ACC112 (cell line): ENCODE data around the gene NPL.
A peak's percentile ranks its signal among the peaks of the same experiment; 100 is the strongest.

Experiments
- H2AFZ ChIP-seq: fragments of 200-600 bp; sonication (generic); one replicate; pipeline ENCODE4 v1.6.0; 2017; ENCODE audit warnings: antibody characterized with exemption, low read length; ENCODE audit not compliant: unreplicated experiment
- H3K27ac ChIP-seq: fragments of 200-600 bp; sonication (generic); 2 replicates; pipeline ENCODE4 v1.5.1; 2014; ENCODE audit warnings: low read depth, mild to moderate bottlenecking, antibody characterized with exemption, low read length, moderate library complexity
- H3K27me3 ChIP-seq: fragments of 200-600 bp; sonication (generic); 2 replicates; pipeline ENCODE4 v1.6.1; 2014; ENCODE audit warnings: mild to moderate bottlenecking, antibody characterized with exemption, low read length, moderate library complexity, mixed read lengths; ENCODE audit not compliant: insufficient read depth
- H3K36me3 ChIP-seq: fragments of 200-600 bp; sonication (generic); 2 replicates; pipeline ENCODE4 v1.6.1; 2016; ENCODE audit warnings: mild to moderate bottlenecking, antibody characterized with exemption, low read length, moderate library complexity, mixed read lengths; ENCODE audit not compliant: insufficient read depth
- H3K4me1 ChIP-seq: fragments of 200-600 bp; sonication (generic); one replicate; pipeline ENCODE4 v1.6.1; 2016; ENCODE audit warnings: low read length, mixed read lengths; ENCODE audit not compliant: insufficient read depth, unreplicated experiment, control insufficient read depth
- H3K4me3 ChIP-seq: fragments of 200-600 bp; sonication (generic); 2 replicates; pipeline ENCODE4 v1.5.1; 2014; ENCODE audit warnings: mild to moderate bottlenecking, low read depth, low read length
- H3K79me2 ChIP-seq: fragments of 200-600 bp; sonication (generic); one replicate; pipeline ENCODE4 v1.6.0; 2016; ENCODE audit warnings: low read length; ENCODE audit not compliant: control insufficient read depth, unreplicated experiment, insufficient read depth

Gene NPL, protein sequence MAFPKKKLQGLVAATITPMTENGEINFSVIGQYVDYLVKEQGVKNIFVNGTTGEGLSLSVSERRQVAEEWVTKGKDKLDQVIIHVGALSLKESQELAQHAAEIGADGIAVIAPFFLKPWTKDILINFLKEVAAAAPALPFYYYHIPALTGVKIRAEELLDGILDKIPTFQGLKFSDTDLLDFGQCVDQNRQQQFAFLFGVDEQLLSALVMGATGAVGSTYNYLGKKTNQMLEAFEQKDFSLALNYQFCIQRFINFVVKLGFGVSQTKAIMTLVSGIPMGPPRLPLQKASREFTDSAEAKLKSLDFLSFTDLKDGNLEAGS

DNA sequence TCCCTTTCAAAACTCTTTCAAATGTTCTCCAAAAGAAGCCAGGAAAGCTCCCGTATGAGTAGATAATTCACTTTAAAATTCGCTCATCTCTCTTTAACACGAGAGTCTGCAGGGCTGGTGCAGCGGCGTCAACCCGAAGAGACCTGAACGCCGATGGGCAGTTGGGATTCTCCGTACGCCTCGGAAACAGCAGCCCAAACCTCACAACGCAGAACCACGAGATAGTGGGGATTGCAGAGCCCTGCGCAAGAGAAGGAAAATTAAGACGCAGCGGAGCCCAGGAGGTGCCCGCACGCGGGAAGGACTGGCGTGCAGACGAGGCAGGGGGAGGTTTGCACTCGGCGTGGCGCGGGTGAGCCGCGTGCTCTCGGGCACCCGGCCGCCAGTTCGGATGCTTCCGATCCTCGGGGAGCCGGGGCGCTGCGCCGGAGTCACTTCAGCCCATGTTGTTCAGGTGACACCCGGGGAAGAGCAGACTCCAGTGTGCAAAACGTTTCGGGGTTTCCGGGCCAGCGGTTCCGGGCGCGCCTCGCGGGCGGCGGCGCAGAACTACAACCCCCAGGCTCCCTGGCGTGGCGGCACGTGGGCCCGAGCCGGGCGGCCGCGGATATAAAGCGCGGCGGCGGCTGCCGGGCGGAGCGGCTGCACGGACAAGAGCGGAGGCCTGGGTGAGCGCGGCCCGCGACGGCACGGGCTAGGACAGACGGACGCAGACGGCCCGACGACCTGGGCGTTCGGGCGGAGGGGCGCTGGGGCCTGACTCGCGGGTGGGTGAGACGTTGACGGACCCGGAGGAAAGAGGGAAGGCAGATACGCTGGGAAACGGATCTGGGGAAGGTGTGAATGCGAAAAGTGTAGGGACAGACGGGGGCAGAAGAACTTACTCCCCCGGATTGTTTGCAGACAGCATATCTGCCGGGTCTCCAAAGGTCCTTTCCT, at the start of gene NPL:
Gene NPL, plus strand, starts transcription at position 636 of the 939 bp plus-strand sequence. CDS start 4,599 bp downstream, outside the sequence.
- peak within 1 kb of the TSS; percentile 88 for H3K4me3 ChIP-seq
- H3K79me2 ChIP-seq = no peaks in the 10 kb centered on the region
- H3K4me1 ChIP-seq = no peaks in the 10 kb centered on the region
- no peaks in the 10 kb centered on the region for H3K27me3 ChIP-seq
- peak within 1 kb of the TSS; percentile 86 for H2AFZ ChIP-seq
- H3K36me3 ChIP-seq = no peaks in the 10 kb centered on the region
- no peak within 1 kb of the TSS for H3K27ac ChIP-seq

DNA sequence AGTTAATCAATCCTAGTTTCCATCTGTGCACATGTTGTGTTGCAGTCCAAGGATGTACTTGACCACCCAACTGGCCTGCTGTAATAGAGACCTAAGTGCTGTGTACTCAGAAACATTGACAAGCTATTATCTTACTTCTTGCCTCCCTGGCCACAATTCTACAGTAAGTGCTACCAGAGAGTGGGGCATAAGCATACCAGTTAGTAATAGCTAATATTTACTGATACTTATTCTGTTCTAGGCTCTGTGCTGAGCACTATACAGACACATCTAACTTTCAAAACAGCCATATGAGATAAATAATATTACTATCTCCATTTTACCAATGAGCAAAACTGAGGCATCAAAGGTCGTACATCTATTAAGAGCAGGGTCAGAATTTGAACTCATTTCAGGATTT, 49.5 kb upstream of the NPL start:
- Histone ChIP-seq H3K27me3 (0 out of 2 replicates have a peak, but pooled peaks cover 7% of the 10 kb centered on the region), H3K4me1 (no peaks in the 10 kb centered on the region), H3K27ac (no peak overlapping the region), H3K79me2 (no peaks in the 10 kb centered on the region), H2AFZ (no peak overlapping the region), H3K36me3 (no peaks in the 10 kb centered on the region), H3K4me3 (no peak overlapping the region)

DNA sequence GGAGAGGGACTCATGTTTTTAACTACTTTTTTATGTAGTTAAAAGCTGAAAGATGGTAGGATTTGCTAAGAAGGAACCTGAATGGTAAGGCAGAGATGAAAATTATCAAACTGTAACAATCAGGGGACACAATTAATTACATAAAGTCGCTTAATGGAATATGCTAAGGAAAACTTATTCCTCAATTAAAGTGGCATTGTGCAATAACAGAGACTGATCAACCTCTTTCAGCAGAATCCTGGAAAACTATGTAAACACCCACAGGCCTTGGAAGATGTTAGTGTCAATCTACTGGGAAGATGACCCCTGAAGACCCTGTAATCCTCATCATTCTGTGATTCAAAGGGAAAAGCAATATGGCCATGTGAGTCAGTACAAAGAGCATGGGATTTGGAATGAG, 46.8 kb upstream of the NPL start:
- Histone ChIP-seq H3K27me3 (0 out of 2 replicates have a peak, but pooled peaks cover 23% of the 10 kb centered on the region), H3K4me1 (no peaks in the 10 kb centered on the region), H3K27ac (no peak overlapping the region), H3K79me2 (no peaks in the 10 kb centered on the region), H2AFZ (no peak overlapping the region), H3K4me3 (no peak overlapping the region), H3K36me3 (no peaks in the 10 kb centered on the region)

DNA sequence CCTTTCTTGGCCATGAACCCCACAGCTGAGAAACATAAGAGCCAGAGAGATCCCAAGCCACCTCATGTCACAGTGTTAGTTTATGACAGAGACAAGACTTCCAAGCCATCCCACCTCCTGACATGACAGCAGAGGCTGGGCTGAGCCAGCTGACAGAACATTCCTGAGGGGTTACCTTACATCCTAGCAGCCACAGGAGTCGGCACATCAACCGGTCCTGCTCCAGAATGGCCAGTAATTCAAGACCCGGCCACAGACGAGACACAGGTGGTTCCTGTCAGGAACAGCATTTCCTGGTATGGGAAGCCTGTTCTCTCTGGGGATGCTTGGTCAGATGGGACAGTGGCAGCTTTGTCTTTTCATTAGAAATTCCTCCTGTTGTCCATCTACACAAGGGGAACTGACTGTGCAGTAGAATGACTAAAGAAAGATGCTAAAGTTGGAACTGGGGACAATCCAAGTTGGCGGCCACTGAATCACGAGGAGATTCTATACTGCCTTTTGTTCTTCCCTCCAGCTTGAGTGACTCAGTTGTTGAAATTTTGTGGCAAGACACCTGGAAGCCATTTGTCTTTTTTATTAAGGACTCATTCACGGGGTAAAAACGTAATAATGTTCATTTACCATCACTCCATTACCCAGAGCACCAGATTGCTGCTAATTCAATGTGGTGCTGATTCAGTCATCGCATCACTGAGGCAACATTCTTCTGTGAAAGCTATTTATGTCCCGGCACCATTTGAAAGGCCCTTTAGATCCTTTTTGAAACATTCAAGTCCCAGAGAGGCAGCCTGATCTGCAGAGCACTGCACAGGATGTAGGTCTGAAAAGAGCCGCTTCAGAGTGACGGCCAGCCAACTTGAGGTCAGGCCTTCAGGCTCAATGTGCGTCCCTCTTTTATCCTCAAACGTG, 37.2 kb upstream of the NPL start:
- no peaks in the 10 kb centered on the region for H3K4me1 ChIP-seq
- H3K27me3 ChIP-seq = peaks cover 13% of the 10 kb centered on the region; the same call in 1 of the 2 replicates
- H3K27ac ChIP-seq = no peak overlapping the region
- H2AFZ ChIP-seq = no peak overlapping the region
- H3K4me3 ChIP-seq = no peak overlapping the region
- no peaks in the 10 kb centered on the region for H3K79me2 ChIP-seq
- H3K36me3 ChIP-seq = no peaks in the 10 kb centered on the region

DNA sequence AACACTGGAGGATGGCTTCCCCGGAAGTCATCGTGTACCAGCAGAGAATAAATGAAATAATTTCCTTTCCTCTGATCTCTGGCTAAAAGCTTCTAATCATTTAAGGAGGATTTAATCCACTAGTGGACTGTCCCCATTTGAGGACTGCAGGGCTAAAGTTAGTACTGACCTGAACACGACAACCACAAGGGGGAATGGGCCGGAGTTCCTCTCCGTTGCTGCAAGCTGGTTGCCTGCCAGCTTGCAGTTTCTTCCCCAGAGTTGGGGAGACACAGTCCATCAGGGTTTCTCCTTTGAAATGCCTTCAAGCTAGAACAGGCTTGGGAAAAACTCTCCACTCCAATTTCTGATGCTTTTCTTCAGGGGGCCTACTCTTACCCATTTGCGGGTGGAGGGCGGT, 35.5 kb upstream of the NPL start:
- H2AFZ ChIP-seq = no peak overlapping the region
- H3K27me3 ChIP-seq = peaks cover 3% of the 10 kb centered on the region; the same call in 1 of the 2 replicates
- no peaks in the 10 kb centered on the region for H3K4me1 ChIP-seq

DNA sequence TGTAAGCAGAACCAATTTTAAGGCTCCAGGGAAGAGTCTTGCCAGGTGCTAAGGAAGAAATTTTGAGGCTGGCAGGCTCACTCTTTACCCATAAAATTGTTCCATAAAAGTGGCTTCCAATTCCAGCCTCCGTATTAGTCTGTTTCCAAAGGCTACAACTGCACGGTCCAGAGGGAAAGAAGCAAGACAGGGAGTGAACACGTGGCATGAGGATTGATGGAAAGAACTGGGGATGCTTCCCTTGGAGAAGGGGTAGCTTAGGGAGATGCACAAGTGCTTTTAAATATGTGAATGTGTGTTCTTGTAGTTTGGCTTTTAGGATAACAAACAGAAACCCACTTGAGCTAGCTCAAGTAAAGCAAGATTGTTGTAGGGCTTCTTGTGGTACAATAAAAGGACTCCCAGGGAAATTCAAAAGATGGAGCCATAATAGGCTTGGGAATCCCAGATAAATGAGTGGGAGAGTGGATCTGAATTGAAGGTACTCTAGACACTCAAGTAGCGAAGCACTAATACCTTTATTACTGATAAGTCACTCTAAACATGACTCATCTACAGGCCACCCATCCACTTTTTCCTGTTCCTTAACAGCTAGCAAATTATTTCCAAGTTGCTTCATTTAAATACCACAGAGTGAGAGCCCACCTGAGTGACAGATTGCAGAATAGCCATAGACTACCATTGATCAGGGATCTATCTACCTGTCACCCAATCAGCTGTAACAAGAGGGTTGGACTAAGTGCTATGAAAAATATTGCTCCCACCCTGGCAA, 34.8 kb upstream of the NPL start:
- no peaks in the 10 kb centered on the region for H3K36me3 ChIP-seq
- H3K27ac ChIP-seq = no peak overlapping the region
- no peak overlapping the region for H2AFZ ChIP-seq
- no peaks in the 10 kb centered on the region for H3K4me1 ChIP-seq
- H3K4me3 ChIP-seq = no peak overlapping the region
- H3K27me3 ChIP-seq = no peaks in the 10 kb centered on the region
- H3K79me2 ChIP-seq = no peaks in the 10 kb centered on the region

More for the DNA sequence above, 35.5 kb upstream of the NPL start:
- no peak overlapping the region for H3K27ac ChIP-seq
- no peaks in the 10 kb centered on the region for H3K79me2 ChIP-seq
- H3K36me3 ChIP-seq = no peaks in the 10 kb centered on the region
- no peak overlapping the region for H3K4me3 ChIP-seq

DNA sequence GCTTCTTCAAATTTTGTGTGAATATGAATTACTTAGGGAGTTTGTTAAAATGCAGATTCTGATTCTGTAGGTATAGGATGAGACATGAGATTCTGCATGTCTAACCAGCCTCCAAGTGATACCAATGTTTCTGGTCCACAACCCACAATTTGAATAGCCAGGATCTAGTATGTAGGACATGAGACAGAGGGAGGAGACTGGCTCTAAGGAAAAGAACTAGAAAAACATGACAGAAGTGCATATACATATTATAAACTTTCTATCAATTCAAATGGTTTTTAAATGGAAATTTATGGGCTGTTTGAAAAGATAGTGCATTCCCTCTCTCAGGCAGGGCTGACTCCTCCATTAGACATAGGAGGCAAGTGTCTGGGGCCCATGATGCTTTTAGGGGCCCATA, 33.9 kb upstream of the NPL start:
- H3K36me3 ChIP-seq = no peaks in the 10 kb centered on the region
- no peak overlapping the region for H2AFZ ChIP-seq
- H3K4me3 ChIP-seq = no peak overlapping the region
- H3K27ac ChIP-seq = no peak overlapping the region
- no peaks in the 10 kb centered on the region for H3K27me3 ChIP-seq
- H3K79me2 ChIP-seq = no peaks in the 10 kb centered on the region
- no peaks in the 10 kb centered on the region for H3K4me1 ChIP-seq

DNA sequence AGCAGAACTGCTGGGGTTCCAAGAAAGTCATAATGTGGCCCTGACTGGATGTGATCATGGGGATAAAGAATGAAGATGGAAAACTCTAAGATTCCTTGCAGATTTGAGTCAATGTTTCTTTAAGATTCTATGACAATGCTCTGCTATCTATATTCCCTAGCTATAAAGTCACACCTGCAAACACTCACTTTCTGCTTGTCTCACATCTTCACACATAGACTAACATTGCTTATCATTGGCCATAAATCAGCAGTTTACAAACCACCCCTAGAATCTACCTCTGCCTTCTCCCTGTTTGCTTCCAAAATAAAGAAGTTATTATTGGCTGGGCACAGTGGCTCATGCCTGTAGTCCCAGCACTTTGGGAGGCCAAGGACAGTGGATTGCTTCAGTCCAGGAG, 33.1 kb upstream of the NPL start:
- Histone ChIP-seq H3K27me3 (no peaks in the 10 kb centered on the region), H3K79me2 (no peaks in the 10 kb centered on the region), H3K27ac (no peak overlapping the region), H3K4me1 (no peaks in the 10 kb centered on the region), H3K4me3 (no peak overlapping the region), H2AFZ (no peak overlapping the region), H3K36me3 (no peaks in the 10 kb centered on the region)

DNA sequence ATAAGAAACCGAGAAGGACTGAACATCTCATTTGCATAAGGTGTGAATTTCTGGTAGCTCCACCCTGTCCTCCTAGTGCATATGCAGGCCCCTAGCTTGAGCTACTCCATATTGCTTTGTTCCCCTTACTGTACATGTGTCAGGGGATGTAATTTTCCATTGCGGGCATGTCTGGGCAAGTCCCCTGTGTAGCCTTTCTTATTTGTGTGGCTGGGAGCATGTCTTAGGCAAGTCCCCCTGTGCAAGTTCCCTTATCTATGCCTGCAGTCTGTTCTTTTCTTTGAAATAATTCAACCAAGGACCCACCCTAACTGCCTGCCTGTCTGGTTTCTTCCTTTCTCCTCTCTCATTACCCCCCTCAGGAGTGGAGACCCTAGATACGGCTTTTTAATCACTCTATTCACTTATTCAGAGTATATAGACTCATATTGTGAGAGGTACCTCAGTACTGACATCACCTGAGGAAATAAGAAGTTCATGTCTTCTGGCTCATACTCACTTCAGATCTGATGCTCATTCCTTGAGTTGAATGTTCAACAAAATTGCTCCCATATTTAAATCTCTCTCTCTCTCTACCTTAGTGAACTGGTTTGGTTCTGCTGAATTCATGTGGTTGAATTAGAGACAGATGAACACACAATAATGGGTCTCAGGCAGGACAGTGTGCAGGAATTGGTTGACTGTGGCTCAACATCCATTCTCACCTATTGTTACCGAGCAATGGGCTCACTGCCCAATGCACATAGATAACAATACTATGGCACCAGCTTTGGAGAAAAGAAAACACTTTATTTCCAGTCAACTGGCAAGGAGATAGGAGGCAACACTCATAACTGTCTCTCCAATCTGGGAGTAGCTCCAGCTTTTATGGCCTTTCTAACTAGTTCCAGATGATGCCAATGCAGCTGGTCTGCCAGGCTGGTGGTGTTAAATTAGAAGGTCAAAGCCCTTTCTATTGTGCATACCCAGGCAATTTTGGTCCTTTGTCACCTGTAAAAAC, 27.9 kb upstream of the NPL start:
- Histone ChIP-seq H3K79me2 (no peaks in the 10 kb centered on the region), H3K4me1 (no peaks in the 10 kb centered on the region), H3K27ac (no peak overlapping the region), H2AFZ (no peak overlapping the region), H3K4me3 (no peak overlapping the region), H3K27me3 (peaks cover 15% of the 10 kb centered on the region; the same call in 1 of the 2 replicates), H3K36me3 (no peaks in the 10 kb centered on the region)
